Activated CD4-positive, alpha-beta T cell treated with anti-CD3 and anti-CD28 coated beads for 1 hour (primary cell): ENCODE data around the gene TMEM130.
A peak's percentile ranks its signal among the peaks of the same experiment; 100 is the strongest.
"Not testable (repeated sequence)": the region's sequence is repeated elsewhere in the genome, so short reads cannot be mapped to it uniquely, and the experiment has no call there.

Experiments
- DNase-seq: peaks from one replicate; pipeline ENCODE4 v3.0.0-alpha.2; 2020

TMEM130 gene

GRCh38 chr7:98875501-98875900 lies 5.7 kb upstream of the TMEM130 start:
- DNase-seq, result no peak

GRCh38 chr7:98874942-98875341 lies 5.1 kb upstream of the TMEM130 start:
- DNase-seq, result no peak

GRCh38 chr7:98873610-98874009 lies 3.8 kb upstream of the TMEM130 start:
- DNase-seq, result not testable (repeated sequence)

- no peak for DNase-seq
Measured at GRCh38 chr7:98872328-98872924, 2.6 kb upstream of the TMEM130 start.

- no peak for DNase-seq
Measured at GRCh38 chr7:98870807-98871491, 1.1 kb upstream of the TMEM130 start.

- DNase-seq, result peak; percentile 57
Measured at GRCh38 chr7:98870121-98870651, 372 bp upstream of the TMEM130 start.

- DNase-seq, result no peak
Measured at GRCh38 chr7:98869027-98869596, 702 bp downstream of the TMEM130 start.

GRCh38 chr7:98868450-98868849 lies 1.4 kb downstream of the TMEM130 start:
- no peak for DNase-seq

GRCh38 chr7:98866765-98867164 lies 3.0 kb downstream of the TMEM130 start:
- DNase-seq, result no peak

GRCh38 chr7:98866351-98866750 lies 3.5 kb downstream of the TMEM130 start:
- no peak for DNase-seq

- DNase-seq, result no peak
Measured at GRCh38 chr7:98864731-98865453, 4.9 kb downstream of the TMEM130 start.

- no peak for DNase-seq
Measured at GRCh38 chr7:98863601-98864000, 6.2 kb downstream of the TMEM130 start.

GRCh38 chr7:98862716-98863420 lies 6.9 kb downstream of the TMEM130 start:
- no peak for DNase-seq

- DNase-seq, result no peak
Measured at GRCh38 chr7:98862203-98862602, 7.6 kb downstream of the TMEM130 start.

- DNase-seq, result no peak
Measured at GRCh38 chr7:98860071-98860470, 9.7 kb downstream of the TMEM130 start.

- DNase-seq, result no peak
Measured at GRCh38 chr7:98855610-98856422, 14.0 kb downstream of the TMEM130 start.

- no peak for DNase-seq
Measured at GRCh38 chr7:98852826-98853225, 17.0 kb downstream of the TMEM130 start.

GRCh38 chr7:98848918-98849317 lies 20.9 kb downstream of the TMEM130 start:
- no peak for DNase-seq

GRCh38 chr7:98842552-98842951 lies 27.3 kb downstream of the TMEM130 start:
- not testable (repeated sequence) for DNase-seq

- DNase-seq, result peak; percentile 58
Measured at GRCh38 chr7:98841179-98841997, 28.4 kb downstream of the TMEM130 start.

GRCh38 chr7:98840722-98841121 lies 29.1 kb downstream of the TMEM130 start:
- no peak for DNase-seq
